ENCODE results near the gene DISP3.
"Not testable (repeated sequence)": the region's sequence is repeated elsewhere in the genome, so short reads cannot be mapped to it uniquely, and the experiment has no call there.

Gene DISP3

GRCh38 chr1:11575553-11575952, 96.6 kb downstream of the DISP3 start:
- no peak for DNase-seq (ENCODE audit: low read depth in 2 of 2)

- no peak for DNase-seq (ENCODE audit: low read depth in 2 of 2)
These were observed 97.3 kb downstream of the DISP3 start for GRCh38 chr1:11576109-11576875.

- DNase-seq (ENCODE audit: low read depth in 2 of 2) = no peak
These were observed 99.0 kb downstream of the DISP3 start for GRCh38 chr1:11578004-11578403.

- DNase-seq (ENCODE audit: low read depth in 2 of 2) = no peak
These were observed 100.6 kb downstream of the DISP3 start for GRCh38 chr1:11579506-11579905.

GRCh38 chr1:11580049-11580448, 101.1 kb downstream of the DISP3 start:
- DNase-seq (ENCODE audit: low read depth in 2 of 2) = not testable (repeated sequence)

- DNase-seq (ENCODE audit: low read depth in 2 of 2) = no peak
These were observed 102.6 kb downstream of the DISP3 start for GRCh38 chr1:11581445-11581991.

GRCh38 chr1:11585389-11585788, 106.4 kb downstream of the DISP3 start:
- DNase-seq (ENCODE audit: low read depth in 2 of 2) = no peak

All from stimulated activated CD8-positive, alpha-beta memory T cell treated with anti-CD3 and anti-CD28 coated beads, Interleukin-2, amount 100 ng/mL, for 48 hours (primary cell).